ENCODE measurements around the gene ASF1B.

ASF1B gene

DNA sequence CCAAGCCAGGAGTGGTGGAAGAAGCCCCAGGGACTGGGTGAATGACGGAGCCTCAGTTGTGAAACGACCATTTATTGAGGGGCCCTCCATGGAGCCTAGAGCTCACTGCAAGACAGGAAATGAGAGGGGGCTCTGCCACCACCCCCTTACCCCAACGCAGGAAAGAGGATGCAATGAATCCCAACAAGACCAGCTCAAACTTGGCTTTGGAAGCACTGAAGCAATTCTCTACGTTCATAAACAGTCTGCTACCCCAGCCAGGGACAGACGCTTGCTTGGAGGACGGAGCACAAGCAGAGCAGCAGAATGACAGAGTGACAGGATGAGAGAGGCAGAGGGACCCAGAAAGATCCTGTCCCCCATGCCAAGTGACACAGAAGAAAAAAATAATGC is 19.9 kb downstream of the ASF1B start:
- intact Hi-C loops (cut with micrococcal nuclease): loop anchor here (2.0 to 5.0 kb wide), 2 partner anchors 26 to 34 kb away; partner anchors contain the start of gene SAMD1
- H3K4me1 Mint-ChIP-seq (ENCODE audit: low read depth): peaks cover 80% of the 10 kb centered on the region
- H3K36me3 Mint-ChIP-seq (ENCODE audit: low read depth): peaks cover 21% of the 10 kb centered on the region

GRCh38 chr19:14115756-14116155 is 20.6 kb downstream of the ASF1B start:
- no peaks in the 10 kb centered on the region for H3K27me3 Mint-ChIP-seq
- intact Hi-C loops (cut with micrococcal nuclease): loop anchor here (2.0 to 5.0 kb wide), 2 partner anchors 25 to 33 kb away; partner anchors contain the start of gene SAMD1
- peaks cover 85% of the 10 kb centered on the region for H3K4me1 Mint-ChIP-seq (ENCODE audit: low read depth)
- peaks cover 28% of the 10 kb centered on the region for H3K36me3 Mint-ChIP-seq (ENCODE audit: low read depth)
- H3K4me3 Mint-ChIP-seq: peak overlapping the region; percentile 92
- peak overlapping the region; percentile 93 for H3K27ac Mint-ChIP-seq
- H3K9me3 Mint-ChIP-seq: no peaks in the 10 kb centered on the region

More for the DNA sequence above, 19.9 kb downstream of the ASF1B start:
- no peaks in the 10 kb centered on the region for H3K27me3 Mint-ChIP-seq
- peak overlapping the region; percentile 92 for H3K4me3 Mint-ChIP-seq
- H3K9me3 Mint-ChIP-seq: no peaks in the 10 kb centered on the region
- peak overlapping the region; percentile 93 for H3K27ac Mint-ChIP-seq

GRCh38 chr19:14114854-14115253 is 21.5 kb downstream of the ASF1B start:
- no peak overlapping the region for H3K4me3 Mint-ChIP-seq
- peaks cover 34% of the 10 kb centered on the region for H3K36me3 Mint-ChIP-seq (ENCODE audit: low read depth)
- peaks cover 81% of the 10 kb centered on the region for H3K4me1 Mint-ChIP-seq (ENCODE audit: low read depth)
- no peaks in the 10 kb centered on the region for H3K9me3 Mint-ChIP-seq
- intact Hi-C loops (cut with micrococcal nuclease): loop anchor here (5.0 kb wide), 1 partner anchor 33 kb away; no protein-coding TSS in a partner anchor
- no peaks in the 10 kb centered on the region for H3K27me3 Mint-ChIP-seq
- peak overlapping the region; percentile 93 for H3K27ac Mint-ChIP-seq

DNA sequence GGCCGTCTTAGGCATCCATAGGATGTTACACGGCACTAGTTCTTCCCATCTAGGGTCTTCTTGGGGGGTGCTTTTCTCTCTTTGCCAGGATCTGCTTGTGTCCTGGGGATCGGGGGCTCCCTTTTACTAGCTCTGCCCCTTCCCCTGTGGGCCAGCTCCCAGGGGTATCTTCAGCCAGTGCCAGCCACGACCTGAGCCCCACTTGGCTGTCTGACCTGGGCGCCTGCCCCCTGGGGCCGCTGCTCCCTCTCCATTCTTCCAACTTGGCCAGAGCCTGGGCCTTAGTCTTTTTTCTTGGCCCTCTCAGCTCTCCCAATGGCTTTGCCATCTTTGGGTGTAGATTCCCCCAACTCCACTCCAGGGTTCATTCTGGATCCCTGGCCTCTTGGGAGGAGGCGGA is 21.9 kb downstream of the ASF1B start:
- Mint-ChIP-seq H3K4me1 (ENCODE audit: low read depth) (peaks cover 77% of the 10 kb centered on the region), H3K27me3 (no peaks in the 10 kb centered on the region), H3K27ac (peak overlapping the region; percentile 93), H3K9me3 (no peaks in the 10 kb centered on the region), H3K4me3 (no peak overlapping the region), H3K36me3 (ENCODE audit: low read depth) (peaks cover 38% of the 10 kb centered on the region)
- intact Hi-C loops (cut with micrococcal nuclease): no loop called here

- Mint-ChIP-seq H3K36me3 (ENCODE audit: low read depth) (peaks cover 44% of the 10 kb centered on the region), H3K4me1 (ENCODE audit: low read depth) (peaks cover 71% of the 10 kb centered on the region), H3K27ac (peak overlapping the region; percentile 93), H3K4me3 (no peak overlapping the region), H3K27me3 (no peaks in the 10 kb centered on the region), H3K9me3 (no peaks in the 10 kb centered on the region)
- intact Hi-C loops (cut with micrococcal nuclease): no loop called here
Measured at GRCh38 chr19:14113762-14114414, 22.5 kb downstream of the ASF1B start.

- intact Hi-C loops (cut with micrococcal nuclease): no loop called here
- Mint-ChIP-seq H3K4me3 (peak overlapping the region; percentile 27), H3K4me1 (ENCODE audit: low read depth) (peaks cover 64% of the 10 kb centered on the region), H3K36me3 (ENCODE audit: low read depth) (peaks cover 50% of the 10 kb centered on the region), H3K27ac (peak overlapping the region; percentile 93), H3K9me3 (no peaks in the 10 kb centered on the region), H3K27me3 (no peaks in the 10 kb centered on the region)
Measured at GRCh38 chr19:14112809-14113385, 23.5 kb downstream of the ASF1B start.

- peak overlapping the region; percentile 27 for H3K4me3 Mint-ChIP-seq
- no peaks in the 10 kb centered on the region for H3K27me3 Mint-ChIP-seq
- H3K4me1 Mint-ChIP-seq (ENCODE audit: low read depth): peaks cover 64% of the 10 kb centered on the region
- peak overlapping the region; percentile 93 for H3K27ac Mint-ChIP-seq
- intact Hi-C loops (cut with micrococcal nuclease): no loop called here
- no peaks in the 10 kb centered on the region for H3K9me3 Mint-ChIP-seq
- peaks cover 55% of the 10 kb centered on the region for H3K36me3 Mint-ChIP-seq (ENCODE audit: low read depth)
Measured at GRCh38 chr19:14112051-14112808, 24.2 kb downstream of the ASF1B start.

GRCh38 chr19:14111486-14111885 is 24.9 kb downstream of the ASF1B start:
- Mint-ChIP-seq H3K4me3 (no peak overlapping the region), H3K27me3 (no peaks in the 10 kb centered on the region), H3K27ac (peak overlapping the region; percentile 59), H3K36me3 (ENCODE audit: low read depth) (peaks cover 55% of the 10 kb centered on the region), H3K9me3 (no peaks in the 10 kb centered on the region), H3K4me1 (ENCODE audit: low read depth) (peaks cover 59% of the 10 kb centered on the region)
- intact Hi-C loops (cut with micrococcal nuclease): no loop called here

DNA sequence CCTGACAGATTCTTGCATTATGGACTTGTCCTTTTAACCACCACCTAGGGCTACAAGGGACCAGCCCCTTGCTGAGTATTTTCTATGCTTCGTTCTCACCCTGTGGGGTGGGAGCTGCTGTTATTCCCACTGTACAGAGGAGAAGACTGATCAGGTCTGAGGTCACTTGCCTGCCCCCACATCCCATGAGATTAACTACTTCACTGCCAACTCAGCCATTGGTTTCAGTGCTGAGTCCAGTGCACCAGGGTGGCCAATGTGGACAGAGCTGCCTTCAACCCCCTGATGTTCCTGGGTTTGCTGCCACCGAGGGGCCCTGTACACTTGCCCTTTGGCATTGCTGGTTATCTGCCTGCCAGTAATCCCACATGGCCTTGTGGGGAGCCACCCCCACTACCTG is 25.7 kb downstream of the ASF1B start:
- Mint-ChIP-seq H3K27me3 (no peaks in the 10 kb centered on the region), H3K4me1 (ENCODE audit: low read depth) (peaks cover 50% of the 10 kb centered on the region), H3K36me3 (ENCODE audit: low read depth) (peaks cover 57% of the 10 kb centered on the region), H3K9me3 (no peaks in the 10 kb centered on the region), H3K27ac (peak overlapping the region; percentile 59), H3K4me3 (no peak overlapping the region)
- intact Hi-C loops (cut with micrococcal nuclease): no loop called here

- intact Hi-C loops (cut with micrococcal nuclease): no loop called here
Measured at GRCh38 chr19:14107581-14108461, 28.6 kb downstream of the ASF1B start.

GRCh38 chr19:14106840-14107239 is 29.5 kb downstream of the ASF1B start:
- Mint-ChIP-seq H3K36me3 (ENCODE audit: low read depth) (peaks cover 93% of the 10 kb centered on the region), H3K4me3 (no peak overlapping the region), H3K9me3 (no peaks in the 10 kb centered on the region), H3K27me3 (no peaks in the 10 kb centered on the region), H3K4me1 (ENCODE audit: low read depth) (peaks cover 15% of the 10 kb centered on the region), H3K27ac (no peak overlapping the region)
- intact Hi-C loops (cut with micrococcal nuclease): no loop called here

More at GRCh38 chr19:14107581-14108461, 28.6 kb downstream of the ASF1B start:
- Mint-ChIP-seq H3K36me3 (ENCODE audit: low read depth) (peaks cover 85% of the 10 kb centered on the region), H3K4me1 (ENCODE audit: low read depth) (peaks cover 25% of the 10 kb centered on the region), H3K27ac (no peak overlapping the region), H3K27me3 (no peaks in the 10 kb centered on the region), H3K4me3 (no peak overlapping the region), H3K9me3 (no peaks in the 10 kb centered on the region)

GRCh38 chr19:14105680-14106079 is 30.7 kb downstream of the ASF1B start:
- Mint-ChIP-seq H3K4me1 (ENCODE audit: low read depth) (peaks cover 4% of the 10 kb centered on the region), H3K27ac (no peak overlapping the region), H3K36me3 (ENCODE audit: low read depth) (peaks cover 93% of the 10 kb centered on the region), H3K4me3 (no peak overlapping the region), H3K9me3 (no peaks in the 10 kb centered on the region), H3K27me3 (no peaks in the 10 kb centered on the region)
- intact Hi-C loops (cut with micrococcal nuclease): no loop called here

GRCh38 chr19:14103310-14103709 is 33.1 kb downstream of the ASF1B start:
- Mint-ChIP-seq H3K27ac (no peak overlapping the region), H3K9me3 (no peaks in the 10 kb centered on the region), H3K36me3 (ENCODE audit: low read depth) (peaks cover 95% of the 10 kb centered on the region)

More at GRCh38 chr19:14103310-14103709, 33.1 kb downstream of the ASF1B start:
- intact Hi-C loops (cut with micrococcal nuclease): no loop called here
- Mint-ChIP-seq H3K4me3 (no peak overlapping the region), H3K27me3 (no peaks in the 10 kb centered on the region), H3K4me1 (ENCODE audit: low read depth) (no peaks in the 10 kb centered on the region)
